PC-3 (cell line): ENCODE measurements around the gene ZC3H15. TPM values are rescaled to one million over a fixed set of nuclear protein-coding genes. Genes with fewer than 3 reads are reported as not detected.

ENCODE experiments used
- ATAC-seq: fragments of 200-7000 bp; cut with Tn5 transposase; 2 replicates; pipeline ENCODE4 v1.9.1; 2020; ENCODE audit warnings: mild to moderate bottlenecking, moderate library complexity
- BruUV-seq: library from RNA; stranded (reverse); fragments of 400-500 nt; replicated peaks from 2 replicates; lab custom pipeline; 2021; lab: Mats Ljungman, UMichigan
- CTCF ChIA-PET: fragments of 300-600 bp; sonication (Branson Sonifier 250); formaldehyde crosslinking; loops from one replicate; lab custom pipeline; 2022; ENCODE audit warnings: antibody characterized with exemption; lab: Charles Lee
- POLR2A ChIA-PET: fragments of 300-600 bp; sonication (Branson Sonifier 250); formaldehyde crosslinking; loops from one replicate; lab custom pipeline; 2022; ENCODE audit warnings: antibody characterized with exemption; ENCODE audit not compliant: unreplicated experiment; lab: Charles Lee
- DNase-seq: peaks from one replicate; pipeline ENCODE4 v3.0.0-alpha.2; 2015
- H2AFZ ChIP-seq: fragments of 300-600 bp; sonication (generic); 2 replicates; pipeline ENCODE4 v1.6.0; 2016; ENCODE audit warnings: antibody characterized with exemption, low read length
- H3F3A ChIP-seq: fragments of 300-600 bp; sonication (generic); one replicate; pipeline ENCODE4 v1.6.0; 2017; ENCODE audit warnings: antibody characterized with exemption, low read length, control low read depth, mild to moderate bottlenecking; ENCODE audit not compliant: unreplicated experiment
- H3K27ac ChIP-seq: fragments of 300-600 bp; sonication (generic); 2 replicates; pipeline ENCODE4 v1.5.1; 2016; ENCODE audit warnings: mild to moderate bottlenecking, low read length
- H3K27me3 ChIP-seq: fragments of 300-600 bp; sonication (generic); 2 replicates; pipeline ENCODE4 v1.6.1; 2016; ENCODE audit warnings: low read length, mixed read lengths
- H3K36me3 ChIP-seq: fragments of 300-600 bp; sonication (generic); 2 replicates; pipeline ENCODE4 v1.6.1; 2016; ENCODE audit warnings: low read depth, mixed run types, low read length, mixed read lengths
- H3K4me1 ChIP-seq: fragments of 300-600 bp; sonication (generic); 2 replicates; pipeline ENCODE4 v1.5.1; 2016; ENCODE audit warnings: low read length; ENCODE audit not compliant: insufficient read depth
- H3K4me2 ChIP-seq: fragments of 300-600 bp; sonication (generic); 2 replicates; pipeline ENCODE4 v1.6.0; 2016; ENCODE audit warnings: low read length
- H3K4me3 ChIP-seq: fragments of 300-600 bp; sonication (generic); 2 replicates; pipeline ENCODE4 v1.5.1; 2016; ENCODE audit warnings: mild to moderate bottlenecking, low read length, mixed read lengths
- H3K79me2 ChIP-seq: fragments of 300-600 bp; sonication (generic); 2 replicates; pipeline ENCODE4 v1.6.1; 2017; ENCODE audit warnings: low read length, mixed read lengths
- H3K9ac ChIP-seq: fragments of 300-600 bp; sonication (generic); 2 replicates; pipeline ENCODE4 v1.6.0; 2016; ENCODE audit warnings: mild to moderate bottlenecking, low read length
- H3K9me2 ChIP-seq: fragments of 300-600 bp; sonication (generic); replicated peaks from 2 replicates; pipeline ENCODE4 v1.6.1; 2016; ENCODE audit warnings: mixed run types, low read length, mixed read lengths
- H3K9me3 ChIP-seq: fragments of 300-600 bp; sonication (generic); 2 replicates; pipeline ENCODE4 v1.6.1; 2016; ENCODE audit warnings: low read length, mixed read lengths
- H4K20me1 ChIP-seq: fragments of 300-600 bp; sonication (generic); 2 replicates; pipeline ENCODE4 v1.6.1; 2016; ENCODE audit warnings: low read length, mixed read lengths
- EZH2 ChIP-seq: fragments of 300-600 bp; sonication (generic); IDR thresholded peaks from one replicate; pipeline ENCODE4 v1.6.1; 2017; ENCODE audit warnings: antibody characterized with exemption, mild to moderate bottlenecking, low read length; ENCODE audit not compliant: unreplicated experiment
- EZH2phosphoT487 ChIP-seq: fragments of 300-600 bp; sonication (generic); IDR thresholded peaks from 2 replicates; pipeline ENCODE4 v1.6.1; 2018; ENCODE audit warnings: mild to moderate bottlenecking, antibody characterized with exemption, low read length, borderline replicate concordance
- intact Hi-C: fragments of 100-400 bp; cut with micrococcal nuclease; formaldehyde crosslinking; loops from 2 replicates; pipeline ENCODE4 v1.9.0; 2023
- total RNA-seq: library from RNA; depleted of rRNA; stranded (reverse); fragments of >200 nt; gene quantifications from 2 replicates; pipeline ENCODE4 v1.2.3, GENCODE V29; 2014
- TF ChIP-seq, protein P1 (sequence below): fragments of 300-600 bp; sonication (generic); conservative IDR thresholded peaks from 2 replicates; pipeline ENCODE4 v1.5.1; 2017; ENCODE audit warnings: antibody characterized with exemption, low read depth, mild to moderate bottlenecking, low read length

ZC3H15 gene
- total RNA-seq, 1 experiment from 2014 or later, result 58.2 TPM

DNA sequence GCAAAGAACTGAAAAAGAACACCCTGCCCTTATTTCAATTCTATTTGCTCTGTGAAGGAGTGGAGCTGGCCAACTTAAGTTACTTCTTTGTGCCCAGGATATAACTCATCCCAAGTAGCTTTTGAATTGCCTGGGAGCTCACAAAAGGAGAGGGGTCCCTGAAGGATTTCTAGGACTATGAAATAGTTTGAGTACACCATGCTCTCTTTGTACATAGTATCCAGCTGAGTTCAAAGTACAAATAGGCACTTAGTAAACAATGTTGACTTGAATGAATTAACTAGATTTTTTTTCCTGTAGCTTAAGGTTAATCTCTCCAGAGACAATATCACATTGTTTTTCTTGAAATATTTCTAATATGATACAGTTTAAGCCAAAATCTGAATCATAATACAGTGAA, 47.7 kb downstream of the ZC3H15 start:
- no peak overlapping the region for H3K4me3 ChIP-seq
- CTCF ChIA-PET, result no interaction called here
- no peaks in the 10 kb centered on the region for H3K4me1 ChIP-seq
- TF ChIP-seq EZH2phosphoT487, result no peak
- TF ChIP-seq, protein P1, sequence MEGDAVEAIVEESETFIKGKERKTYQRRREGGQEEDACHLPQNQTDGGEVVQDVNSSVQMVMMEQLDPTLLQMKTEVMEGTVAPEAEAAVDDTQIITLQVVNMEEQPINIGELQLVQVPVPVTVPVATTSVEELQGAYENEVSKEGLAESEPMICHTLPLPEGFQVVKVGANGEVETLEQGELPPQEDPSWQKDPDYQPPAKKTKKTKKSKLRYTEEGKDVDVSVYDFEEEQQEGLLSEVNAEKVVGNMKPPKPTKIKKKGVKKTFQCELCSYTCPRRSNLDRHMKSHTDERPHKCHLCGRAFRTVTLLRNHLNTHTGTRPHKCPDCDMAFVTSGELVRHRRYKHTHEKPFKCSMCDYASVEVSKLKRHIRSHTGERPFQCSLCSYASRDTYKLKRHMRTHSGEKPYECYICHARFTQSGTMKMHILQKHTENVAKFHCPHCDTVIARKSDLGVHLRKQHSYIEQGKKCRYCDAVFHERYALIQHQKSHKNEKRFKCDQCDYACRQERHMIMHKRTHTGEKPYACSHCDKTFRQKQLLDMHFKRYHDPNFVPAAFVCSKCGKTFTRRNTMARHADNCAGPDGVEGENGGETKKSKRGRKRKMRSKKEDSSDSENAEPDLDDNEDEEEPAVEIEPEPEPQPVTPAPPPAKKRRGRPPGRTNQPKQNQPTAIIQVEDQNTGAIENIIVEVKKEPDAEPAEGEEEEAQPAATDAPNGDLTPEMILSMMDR, result no peak
- TF ChIP-seq EZH2, result no peak
- no peaks in the 10 kb centered on the region for H3K9me3 ChIP-seq
- H3K36me3 ChIP-seq, result no peaks in the 10 kb centered on the region
- intact Hi-C loops, result no loop called here
- no peak overlapping the region for H3K9ac ChIP-seq
- POLR2A ChIA-PET, result no interaction called here
- no TSS peak for BruUV-seq
- no peaks in the 10 kb centered on the region for H3F3A ChIP-seq
- no peaks in the 10 kb centered on the region for H3K79me2 ChIP-seq
- ATAC-seq (peak; percentile 37), DNase-seq (no peak)
- no peaks in the 10 kb centered on the region for H3K9me2 ChIP-seq
- no peaks in the 10 kb centered on the region for H3K27me3 ChIP-seq
- H2AFZ ChIP-seq, result no peak overlapping the region
- no peak overlapping the region for H3K27ac ChIP-seq
- no peak overlapping the region for H3K4me2 ChIP-seq
- no peaks in the 10 kb centered on the region for H4K20me1 ChIP-seq

DNA sequence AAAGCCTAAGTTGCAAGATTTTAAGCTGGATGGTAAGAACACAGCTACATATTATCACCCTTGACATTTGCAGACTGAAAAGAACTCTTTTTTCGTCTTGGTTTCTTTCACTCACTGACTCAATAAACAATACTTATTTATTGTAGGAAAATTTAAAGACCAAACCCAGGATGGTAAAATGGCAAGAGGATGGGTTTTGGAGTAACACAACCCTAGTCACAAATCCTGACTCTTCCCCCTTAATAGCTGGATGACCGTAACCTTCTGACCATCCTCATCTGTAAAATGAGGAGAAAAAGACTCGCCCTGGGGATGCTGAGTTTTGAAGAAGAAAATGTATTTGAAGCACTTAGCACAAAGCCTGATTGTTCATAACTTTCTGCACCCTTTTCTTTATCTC, 48.3 kb downstream of the ZC3H15 start:
- ATAC-seq (no peak), DNase-seq (no peak)
- Histone ChIP-seq H3K4me3 (no peak overlapping the region), H3F3A (no peaks in the 10 kb centered on the region), H3K27me3 (no peaks in the 10 kb centered on the region), H3K79me2 (no peaks in the 10 kb centered on the region), H3K27ac (no peak overlapping the region), H4K20me1 (no peaks in the 10 kb centered on the region), H3K4me1 (no peaks in the 10 kb centered on the region), H3K36me3 (no peaks in the 10 kb centered on the region), H3K9me2 (no peaks in the 10 kb centered on the region), H3K9me3 (no peaks in the 10 kb centered on the region), H2AFZ (no peak overlapping the region), H3K4me2 (no peak overlapping the region), H3K9ac (no peak overlapping the region)
- CTCF ChIA-PET, result no interaction called here
- intact Hi-C loops, result no loop called here
- TF ChIP-seq, protein P1, result no peak
- no peak for TF ChIP-seq EZH2phosphoT487
- no peak for TF ChIP-seq EZH2
- BruUV-seq, result no TSS peak
- POLR2A ChIA-PET, result no interaction called here

DNA sequence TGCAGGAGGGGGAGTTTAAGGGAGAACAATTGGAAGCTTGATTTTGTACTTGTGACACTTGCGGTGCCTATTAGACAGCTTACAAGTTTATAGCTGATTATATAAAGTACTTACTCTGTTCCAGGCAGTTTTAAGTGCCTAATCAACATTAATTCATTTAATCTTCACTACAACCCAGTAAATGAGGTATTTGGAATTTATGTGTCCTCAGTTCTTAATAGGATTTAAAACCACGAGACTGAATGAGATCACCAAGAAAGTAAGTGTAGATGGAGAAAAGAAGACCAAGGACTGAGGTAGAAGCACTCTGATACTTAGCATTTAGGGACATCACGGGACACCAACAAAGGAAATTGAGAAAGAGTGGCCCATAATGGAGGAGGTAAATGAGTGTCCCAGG, 49.8 kb downstream of the ZC3H15 start:
- no peaks in the 10 kb centered on the region for H3K9me2 ChIP-seq
- no peak overlapping the region for H3K4me3 ChIP-seq
- ChIA-PET POLR2A (no interaction called here), CTCF (no interaction called here)
- no peak overlapping the region for H3K9ac ChIP-seq
- no peaks in the 10 kb centered on the region for H3K4me1 ChIP-seq
- no peaks in the 10 kb centered on the region for H3K79me2 ChIP-seq
- H3K4me2 ChIP-seq, result no peak overlapping the region
- H3K36me3 ChIP-seq, result no peaks in the 10 kb centered on the region
- intact Hi-C loops, result no loop called here
- no peak for ATAC-seq
- no peaks in the 10 kb centered on the region for H3K9me3 ChIP-seq
- no peak for DNase-seq
- no peak overlapping the region for H2AFZ ChIP-seq
- no peaks in the 10 kb centered on the region for H4K20me1 ChIP-seq
- H3K27me3 ChIP-seq, result no peaks in the 10 kb centered on the region
- BruUV-seq, result no TSS peak
- H3F3A ChIP-seq, result no peaks in the 10 kb centered on the region
- TF ChIP-seq EZH2phosphoT487 (no peak), EZH2 (no peak)
- TF ChIP-seq, protein P1, result no peak
- no peak overlapping the region for H3K27ac ChIP-seq
